GM19397 (cell line): Measurements from ENCODE around the gene FKBP2.

Experiments used
- ATAC-seq: cut with Tn5 transposase; IDR thresholded peaks from one replicate; pipeline ENCODE4 v1.9.1; 2021; ENCODE audit warnings: mild to moderate bottlenecking, moderate library complexity; ENCODE audit not compliant: unreplicated experiment

The FKBP2 gene

DNA sequence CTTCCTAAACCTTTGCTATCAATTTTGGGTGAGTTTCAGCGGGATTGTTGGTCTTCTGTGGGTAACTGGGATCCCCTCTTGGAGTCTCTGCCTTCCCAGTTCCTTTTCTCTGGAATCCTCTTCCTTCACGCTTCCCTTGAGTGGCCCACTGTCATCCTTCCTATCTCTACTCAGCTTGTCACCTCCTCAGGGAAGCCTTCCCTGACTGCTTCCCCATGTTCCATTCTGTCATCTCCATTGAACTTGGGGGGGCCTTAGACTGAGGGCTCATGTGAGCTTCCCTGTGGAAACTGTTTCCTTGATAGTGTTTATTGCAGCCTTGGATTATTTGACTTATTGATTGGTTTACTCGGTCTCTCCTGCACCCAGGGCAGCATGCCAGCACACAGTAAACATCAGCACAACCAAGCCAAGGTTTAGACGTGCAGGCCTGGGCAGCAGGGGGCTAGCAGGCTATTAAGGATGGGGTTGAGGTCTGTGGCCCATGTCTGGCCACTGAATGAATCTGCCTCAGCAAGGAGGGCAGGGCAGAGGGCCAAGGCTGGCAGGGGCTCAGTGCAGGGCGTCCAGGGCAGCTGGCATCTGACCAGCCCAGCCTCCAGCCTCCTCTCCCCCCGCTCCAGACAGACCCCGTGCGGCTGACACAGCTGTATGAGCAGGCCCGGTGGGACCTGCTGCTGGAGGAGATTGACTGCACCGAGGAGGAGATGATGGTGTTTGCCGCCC lies 22.1 kb upstream of the FKBP2 start:
- ATAC-seq: no peak

DNA sequence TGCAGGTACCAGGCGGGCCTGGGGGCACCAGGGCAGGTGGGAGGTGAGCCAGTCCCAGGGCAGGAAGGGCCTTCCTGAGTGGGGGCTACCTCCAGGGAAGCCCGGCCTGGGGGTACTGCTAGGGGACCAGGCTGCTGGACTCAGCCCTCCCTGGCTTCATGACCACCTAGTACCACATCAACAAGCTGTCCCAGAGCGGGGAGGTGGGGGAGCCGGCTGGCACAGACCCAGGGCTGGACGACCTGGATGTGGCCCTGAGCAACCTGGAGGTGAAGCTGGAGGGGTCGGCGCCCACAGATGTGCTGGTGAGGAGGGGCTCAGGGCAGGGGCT lies 21.6 kb upstream of the FKBP2 start:
- ATAC-seq: no peak

DNA sequence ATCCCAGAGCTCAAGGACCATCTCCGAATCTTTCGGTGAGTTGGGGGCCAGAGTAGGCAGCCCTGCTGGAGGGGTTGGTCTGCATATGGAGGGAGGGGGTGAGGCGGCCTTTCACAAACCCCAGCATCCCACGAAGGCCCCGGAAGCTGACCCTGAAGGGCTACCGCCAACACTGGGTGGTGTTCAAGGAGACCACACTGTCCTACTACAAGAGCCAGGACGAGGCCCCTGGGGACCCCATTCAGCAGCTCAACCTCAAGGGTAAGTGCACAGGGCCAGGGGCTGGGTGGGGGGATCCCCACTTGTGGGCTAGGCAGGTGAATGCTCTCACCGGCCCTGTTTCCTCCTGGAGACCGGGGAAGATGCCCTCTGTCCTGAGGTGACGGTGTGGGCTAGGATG lies 21.1 kb upstream of the FKBP2 start:
- no peak for ATAC-seq

DNA sequence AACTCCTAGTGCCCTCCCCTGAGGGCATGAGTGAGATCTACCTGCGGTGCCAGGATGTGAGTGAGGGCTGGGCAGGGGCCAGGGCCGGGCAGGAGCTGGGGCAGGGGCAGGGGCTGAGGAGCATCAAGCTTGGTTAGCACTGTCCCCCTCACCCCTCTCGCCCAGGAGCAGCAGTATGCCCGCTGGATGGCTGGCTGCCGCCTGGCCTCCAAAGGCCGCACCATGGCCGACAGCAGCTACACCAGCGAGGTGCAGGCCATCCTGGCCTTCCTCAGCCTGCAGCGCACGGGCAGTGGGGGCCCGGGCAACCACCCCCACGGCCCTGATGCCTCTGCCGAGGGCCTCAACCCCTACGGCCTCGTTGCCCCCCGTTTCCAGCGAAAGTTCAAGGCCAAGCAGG lies 20.6 kb upstream of the FKBP2 start:
- ATAC-seq: no peak

DNA sequence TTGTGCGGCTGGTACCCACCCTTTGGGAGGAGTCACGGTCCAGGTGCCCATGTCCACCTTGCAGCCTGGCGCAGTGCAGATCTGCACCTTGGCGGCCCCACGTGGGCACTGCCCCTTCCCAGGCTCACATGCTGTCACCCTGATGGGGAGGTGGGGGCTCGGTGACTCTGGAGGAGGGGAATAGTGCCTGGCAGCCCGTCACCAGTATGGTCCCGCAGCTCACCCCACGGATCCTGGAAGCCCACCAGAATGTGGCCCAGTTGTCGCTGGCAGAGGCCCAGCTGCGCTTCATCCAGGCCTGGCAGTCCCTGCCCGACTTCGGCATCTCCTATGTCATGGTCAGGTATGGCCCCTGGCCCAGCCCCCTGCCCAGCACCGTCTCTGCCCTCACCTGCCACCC lies 20.1 kb upstream of the FKBP2 start:
- ATAC-seq: no peak

DNA sequence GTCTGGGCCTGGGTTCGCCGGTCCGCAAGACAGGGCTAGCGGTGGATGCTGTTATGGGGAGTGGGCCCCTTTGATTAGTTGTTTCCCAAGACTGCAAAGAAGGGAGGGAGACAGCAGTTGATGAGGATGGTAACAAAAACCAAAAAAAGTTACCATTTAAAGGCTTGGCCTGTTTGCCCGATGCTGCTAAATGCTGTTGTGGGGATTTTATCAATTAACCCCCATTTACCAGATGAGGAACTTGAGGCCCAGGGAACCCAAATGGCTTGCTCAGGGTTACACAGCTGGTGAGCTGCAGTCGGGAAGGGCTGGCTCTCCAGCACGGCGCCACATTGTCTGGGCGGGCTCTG lies 18.3 kb upstream of the FKBP2 start:
- ATAC-seq: no peak

DNA sequence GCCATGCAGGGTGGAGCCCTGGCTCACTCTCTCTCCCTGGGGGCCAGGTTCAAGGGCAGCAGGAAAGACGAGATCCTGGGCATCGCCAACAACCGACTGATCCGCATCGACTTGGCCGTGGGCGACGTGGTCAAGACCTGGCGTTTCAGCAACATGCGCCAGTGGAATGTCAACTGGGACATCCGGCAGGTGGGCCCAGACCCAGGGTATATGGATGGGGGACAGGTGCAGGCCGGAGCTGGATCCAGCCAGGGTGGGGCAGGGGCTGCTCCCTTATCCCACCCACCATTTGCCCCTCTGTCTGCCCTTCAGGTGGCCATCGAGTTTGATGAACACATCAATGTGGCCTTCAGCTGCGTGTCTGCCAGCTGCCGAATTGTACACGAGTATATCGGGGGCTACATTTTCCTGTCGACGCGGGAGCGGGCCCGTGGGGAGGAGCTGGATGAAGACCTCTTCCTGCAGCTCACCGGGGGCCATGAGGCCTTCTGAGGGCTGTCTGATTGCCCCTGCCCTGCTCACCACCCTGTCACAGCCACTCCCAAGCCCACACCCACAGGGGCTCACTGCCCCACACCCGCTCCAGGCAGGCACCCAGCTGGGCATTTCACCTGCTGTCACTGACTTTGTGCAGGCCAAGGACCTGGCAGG lies 17.8 kb upstream of the FKBP2 start:
- ATAC-seq: no peak

DNA sequence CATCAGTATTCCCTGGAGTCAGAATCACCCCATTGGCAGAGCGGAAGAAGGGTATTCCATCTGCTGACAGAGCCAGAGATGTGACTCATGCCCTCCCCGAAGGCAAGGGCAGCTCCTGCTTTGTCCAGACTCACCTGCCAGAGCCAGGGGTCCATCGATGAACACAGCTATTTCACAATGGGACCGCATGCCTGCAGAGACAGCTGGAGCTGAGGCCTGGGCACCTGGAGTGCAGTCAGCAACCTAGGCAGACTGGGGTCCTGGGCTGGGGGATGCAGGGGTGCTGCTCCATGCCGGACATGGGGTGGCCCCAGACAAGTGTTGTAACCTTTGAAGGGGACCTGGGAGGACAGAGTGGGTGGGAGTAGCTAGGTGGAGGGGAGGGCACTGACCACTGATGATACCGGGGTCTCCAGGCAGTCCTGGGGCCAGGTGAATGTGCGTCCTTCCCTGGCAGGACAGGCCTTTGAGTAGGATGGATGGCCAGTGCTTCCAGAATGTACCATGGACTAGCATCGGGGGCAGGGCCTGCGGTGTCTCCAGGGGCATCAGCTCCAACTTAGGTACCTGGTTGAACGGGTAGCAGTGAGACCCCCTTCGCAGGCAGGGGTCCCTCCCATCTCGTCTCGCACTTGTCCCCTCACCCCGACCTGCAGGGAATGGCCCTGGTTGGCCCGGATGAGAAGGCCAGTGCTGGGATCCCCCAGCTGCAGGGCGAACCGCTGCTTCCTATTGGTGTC lies 16.6 kb upstream of the FKBP2 start:
- no peak for ATAC-seq

DNA sequence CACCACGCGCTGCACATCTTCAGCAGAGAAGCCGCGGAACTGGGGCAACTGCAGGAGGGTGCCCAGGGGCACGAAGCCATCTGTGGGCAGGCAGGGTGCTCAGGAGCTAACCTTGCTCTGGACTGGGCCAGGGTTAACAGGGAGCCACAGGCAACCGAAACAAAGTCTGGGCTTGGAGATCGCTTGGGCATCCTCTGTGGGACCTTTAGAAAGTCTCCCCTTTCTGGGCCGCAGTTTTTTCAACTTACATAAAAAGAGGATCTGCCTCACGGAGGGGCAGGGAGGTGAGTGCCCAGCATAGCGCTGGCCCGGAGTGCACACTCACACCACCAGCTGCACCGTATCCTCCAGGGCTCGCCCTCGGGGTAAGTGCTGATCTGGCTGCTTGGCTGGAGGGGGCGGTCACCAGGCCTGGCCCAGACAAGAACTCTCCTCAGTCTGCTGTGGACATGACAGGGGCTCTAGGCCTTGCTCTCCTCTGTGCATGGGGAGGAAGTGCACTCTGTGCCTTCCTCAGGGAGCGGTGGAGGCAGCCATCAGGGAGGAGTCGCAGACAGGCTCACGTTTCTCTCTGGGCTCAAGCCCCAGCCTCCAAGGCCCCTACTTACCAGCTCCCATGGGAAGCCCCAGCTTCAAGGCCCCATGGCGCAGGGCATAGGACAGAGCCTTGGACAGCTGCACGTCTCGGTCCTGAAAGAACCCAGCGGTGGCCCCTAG lies 15.8 kb upstream of the FKBP2 start:
- ATAC-seq: no peak

DNA sequence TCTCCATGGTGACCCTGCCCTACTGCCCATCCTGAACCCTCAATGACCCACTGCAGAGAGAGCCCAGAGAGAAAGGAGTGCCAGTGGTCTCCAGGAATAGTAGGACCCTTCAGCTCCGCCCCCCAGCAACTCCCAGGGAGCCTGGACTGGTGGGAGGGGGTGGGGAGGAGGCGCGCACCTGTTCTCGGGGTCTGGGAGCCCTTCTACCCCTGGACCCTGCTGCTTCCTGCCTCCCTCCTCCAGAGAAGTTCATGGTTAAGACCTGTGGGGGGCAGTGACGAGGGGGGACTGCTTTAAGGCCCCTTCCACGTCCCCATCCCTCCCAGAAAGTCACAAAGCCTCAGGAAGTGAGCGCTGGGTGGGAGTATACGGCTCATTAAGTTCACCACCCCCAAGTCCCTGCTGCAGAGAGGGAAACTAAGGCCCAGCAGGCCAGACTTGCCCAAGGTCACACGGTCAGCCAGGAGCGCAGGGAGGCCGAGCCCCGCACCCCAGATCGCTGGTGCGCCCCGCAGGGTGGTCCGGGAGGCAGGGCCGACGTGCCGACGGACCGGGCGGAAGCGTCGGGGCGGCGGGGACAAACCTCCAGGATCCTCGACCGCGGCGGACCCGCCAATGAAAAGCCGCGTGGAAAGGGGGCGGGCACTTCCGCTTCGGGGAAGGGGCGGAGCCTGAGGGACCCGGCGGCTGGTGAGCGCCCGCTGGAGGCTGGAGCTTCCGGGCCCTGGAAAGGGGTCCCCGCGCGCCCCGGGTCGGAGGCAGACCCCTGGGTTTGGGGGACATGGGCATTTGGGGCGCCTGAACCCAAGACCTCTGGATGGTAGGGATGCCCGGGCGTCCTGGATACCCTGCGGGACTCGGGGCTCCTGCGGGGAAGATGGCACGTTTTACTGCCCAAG lies 15.0 kb upstream of the FKBP2 start, which contains the start of the genes NUDT22 and TRPT1:
NUDT22 (plus strand) TSS at position 667 of the 899 bp plus-strand sequence. CDS start 379 bp downstream, outside the sequence.
TRPT1 (minus strand) TSS at position 579 of the 899 bp plus-strand sequence; CDS start at position 253, 326 bp downstream.
- ATAC-seq: peak; percentile 50

DNA sequence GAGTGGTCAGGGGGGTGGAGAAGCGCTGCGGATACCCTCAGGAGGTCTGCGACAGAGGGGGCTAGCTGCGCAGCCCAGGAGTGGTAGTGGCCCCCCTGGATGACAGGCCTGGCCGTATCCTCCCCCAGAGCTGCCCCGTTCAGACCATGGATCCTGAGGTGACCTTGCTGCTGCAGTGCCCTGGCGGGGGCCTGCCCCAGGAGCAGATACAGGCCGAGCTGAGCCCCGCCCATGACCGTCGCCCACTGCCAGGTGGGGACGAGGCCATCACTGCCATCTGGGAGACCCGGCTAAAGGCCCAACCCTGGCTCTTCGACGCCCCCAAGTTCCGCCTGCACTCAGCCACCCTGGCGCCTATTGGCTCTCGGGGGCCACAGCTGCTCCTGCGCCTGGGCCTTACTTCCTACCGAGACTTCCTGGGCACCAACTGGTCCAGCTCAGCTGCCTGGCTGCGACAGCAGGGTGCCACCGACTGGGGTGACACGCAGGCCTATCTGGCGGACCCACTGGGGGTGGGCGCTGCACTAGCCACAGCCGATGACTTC lies 14.3 kb upstream of the FKBP2 start:
- ATAC-seq: peak; percentile 8

DNA sequence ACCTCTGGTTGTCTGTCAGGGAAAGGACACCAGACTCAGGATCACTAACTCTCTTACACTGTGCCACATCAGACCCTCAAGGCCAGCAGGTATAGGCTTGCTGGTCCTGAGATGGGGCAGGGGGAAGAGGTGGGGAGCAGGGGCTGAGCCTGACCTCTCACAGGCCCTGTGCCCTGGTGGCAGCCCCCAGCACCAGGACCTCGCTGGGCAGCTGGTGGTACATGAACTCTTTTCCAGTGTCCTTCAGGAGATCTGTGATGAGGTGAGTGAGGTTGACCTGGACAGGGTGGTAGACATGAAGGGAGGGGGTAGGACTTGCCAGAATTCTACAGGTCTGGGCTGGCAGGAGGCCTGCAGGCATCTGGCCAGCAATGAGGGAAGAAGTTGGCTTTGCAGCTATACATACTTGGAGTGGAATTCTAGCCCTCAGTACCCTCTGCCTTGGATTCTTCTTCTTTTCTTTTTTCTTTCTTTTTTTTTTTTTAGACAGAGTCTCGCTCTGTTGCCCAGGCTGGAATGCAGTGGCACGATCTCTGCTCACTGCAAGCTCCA lies 13.4 kb upstream of the FKBP2 start:
- no peak for ATAC-seq

DNA sequence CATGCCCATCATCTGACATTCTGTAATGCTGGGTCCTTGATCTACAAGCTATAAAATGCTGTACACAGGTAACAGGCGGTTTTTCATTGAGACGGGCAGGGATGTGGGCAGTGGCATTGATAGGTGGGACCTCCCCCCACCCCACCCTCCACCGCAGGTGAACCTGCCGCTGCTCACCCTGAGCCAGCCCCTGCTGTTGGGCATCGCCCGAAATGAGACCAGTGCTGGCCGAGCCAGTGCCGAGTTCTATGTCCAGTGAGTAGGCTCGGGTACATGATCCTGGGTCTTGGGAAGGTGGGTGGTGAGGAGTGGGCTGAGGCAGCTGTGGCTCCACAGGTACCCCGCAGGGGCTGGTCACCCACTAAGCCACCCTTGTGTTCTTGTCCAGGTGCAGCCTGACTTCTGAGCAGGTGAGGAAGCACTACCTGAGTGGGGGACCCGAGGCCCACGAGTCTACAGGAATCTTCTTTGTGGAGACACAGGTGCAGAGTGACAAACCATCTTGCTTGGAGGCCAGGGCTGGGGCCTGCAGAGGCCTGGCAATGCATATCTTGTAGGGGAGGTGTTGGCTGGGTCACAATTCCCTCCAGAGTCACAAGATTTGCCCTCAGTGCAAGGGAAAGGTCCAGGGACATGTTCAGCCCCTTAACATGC lies 11.7 kb upstream of the FKBP2 start:
- ATAC-seq: no peak

DNA sequence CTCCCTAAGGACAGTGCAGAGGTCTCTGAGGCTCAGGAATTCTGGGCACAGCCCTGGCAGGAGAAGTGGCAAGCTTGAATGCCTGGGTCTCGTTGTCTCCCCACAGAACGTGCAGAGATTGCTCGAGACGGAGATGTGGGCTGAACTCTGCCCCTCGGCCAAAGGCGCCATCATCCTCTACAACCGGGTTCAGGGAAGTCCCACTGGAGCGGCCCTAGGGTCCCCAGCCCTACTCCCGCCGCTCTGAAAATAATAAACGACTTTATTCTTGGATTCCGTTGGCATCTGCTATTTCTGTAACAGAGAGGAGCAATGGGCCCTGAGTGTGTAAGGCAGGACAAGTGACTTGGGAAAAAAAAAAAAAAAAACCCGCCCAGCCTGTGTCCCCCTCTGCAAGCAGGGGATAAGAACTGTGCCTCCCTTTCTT lies 11.1 kb upstream of the FKBP2 start:
- ATAC-seq: no peak

DNA sequence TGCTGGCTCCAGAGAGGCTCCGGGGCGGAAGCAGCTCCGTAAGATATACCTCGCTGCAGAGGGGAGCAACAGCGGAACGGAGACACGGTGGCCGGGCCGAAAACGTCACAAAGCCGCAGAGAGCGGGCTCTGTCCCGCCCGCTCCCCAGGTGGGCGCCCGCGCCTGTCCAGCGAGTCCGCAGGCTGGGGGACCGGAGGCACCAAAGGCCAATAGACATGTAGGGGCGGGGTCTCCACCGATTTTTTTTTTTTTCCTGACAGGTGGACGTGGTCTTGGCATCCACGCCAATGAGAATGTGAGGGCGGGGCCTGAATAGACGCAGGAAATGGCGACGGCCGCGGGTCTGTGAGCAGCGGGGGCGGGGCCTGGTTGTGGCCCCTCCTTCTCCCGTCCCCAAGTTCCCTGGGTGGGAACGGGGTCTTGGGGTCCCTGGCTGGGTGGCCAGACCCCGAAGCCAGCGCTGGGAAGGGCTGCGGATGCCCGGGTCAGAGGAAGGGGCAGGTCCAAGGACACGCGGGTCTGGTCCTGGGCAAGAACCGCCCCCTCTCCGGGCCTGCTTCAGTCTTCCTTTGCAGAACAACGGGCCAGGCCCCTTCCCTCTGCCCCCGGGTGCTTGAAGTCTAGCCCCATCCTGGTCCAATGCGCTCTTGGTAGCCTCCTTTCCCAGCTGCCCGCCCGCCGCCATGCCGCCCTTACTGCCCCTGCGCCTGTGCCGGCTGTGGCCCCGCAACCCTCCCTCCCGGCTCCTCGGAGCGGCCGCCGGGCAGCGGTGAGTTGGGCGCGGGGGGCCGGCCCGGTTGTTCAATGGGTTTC lies 10.5 kb upstream of the FKBP2 start, which contains the start of gene DNAJC4:
DNAJC4 (plus strand) TSS at position 378 of the 814 bp plus-strand sequence; CDS start at position 685, 307 bp downstream.
- peak; percentile 52 for ATAC-seq

DNA sequence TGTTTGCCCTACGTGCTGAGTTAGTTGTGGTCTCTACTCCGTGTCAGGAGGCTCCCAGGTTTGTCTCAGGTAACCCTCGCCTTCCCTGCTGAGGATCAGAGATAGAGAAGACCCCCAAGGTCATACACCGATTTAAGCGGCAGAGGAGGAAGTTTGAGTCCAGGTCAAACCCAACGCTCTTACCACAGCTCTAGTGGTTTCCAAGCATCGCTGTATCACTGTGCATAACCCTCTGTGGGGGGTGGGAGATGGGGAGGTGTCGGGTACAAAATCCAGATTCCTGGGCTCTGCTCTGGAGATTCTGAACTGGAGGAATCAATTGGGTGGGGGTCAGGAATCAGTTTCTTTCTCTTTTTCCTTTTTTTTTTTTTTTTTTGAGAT lies 9.9 kb upstream of the FKBP2 start:
- ATAC-seq: no peak

DNA sequence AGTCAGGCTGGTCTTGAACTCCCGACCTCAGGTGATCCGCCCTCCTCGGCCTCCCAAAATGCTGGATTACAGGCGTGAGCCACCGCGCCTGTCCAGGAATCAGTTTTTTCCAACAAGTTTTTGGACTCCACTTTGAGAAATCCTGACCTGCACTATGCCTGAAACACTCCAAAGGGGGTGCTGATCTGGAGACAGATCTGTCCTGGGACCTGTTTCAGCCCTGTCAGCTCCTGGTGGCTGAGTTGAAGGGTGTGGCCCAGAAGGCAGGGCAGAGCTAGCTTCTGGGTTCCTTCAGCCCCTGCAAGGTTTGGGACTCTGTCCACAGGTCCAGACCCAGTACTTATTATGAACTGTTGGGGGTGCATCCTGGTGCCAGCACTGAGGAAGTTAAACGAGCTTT lies 9.3 kb upstream of the FKBP2 start:
- no peak for ATAC-seq
